Suprapubic skin (tissue), 4 donors: ENCODE data around the gene TEX13A. TPM values are rescaled to one million over a fixed set of nuclear protein-coding genes. Genes with fewer than 3 reads are reported as not detected.

Experiments
- DNase-seq, 2 donors: peaks; one replicate each; pipeline ENCODE4 v3.0.0-alpha.2; 2019; ENCODE audit warnings: low spot score in 2 of 2
- H3K27ac ChIP-seq: fragments of 200-600 bp; sonication (generic); one replicate; pipeline ENCODE4 v1.5.1; 2019
- H3K27me3 ChIP-seq: fragments of 200-600 bp; sonication (generic); one replicate; pipeline ENCODE4 v1.5.1; 2019
- H3K36me3 ChIP-seq: fragments of 200-600 bp; sonication (generic); one replicate; pipeline ENCODE4 v1.5.1; 2019
- H3K4me1 ChIP-seq: fragments of 200-600 bp; sonication (generic); one replicate; pipeline ENCODE4 v1.5.1; 2019
- H3K4me3 ChIP-seq: fragments of 200-600 bp; sonication (generic); one replicate; pipeline ENCODE4 v1.5.1; 2019; ENCODE audit warnings: mild to moderate bottlenecking
- H3K9me3 ChIP-seq: fragments of 200-600 bp; sonication (generic); one replicate; pipeline ENCODE4 v1.5.1; 2019
- CTCF ChIP-seq, 2 donors: fragments of 200-600 bp in 1 of 2; fragments of 450-650 bp in 1 of 2; sonication (generic) in 1 of 2; IDR thresholded peaks; one replicate each; pipeline ENCODE4 v1.5.1; 2016 to 2019; ENCODE audit warnings: antibody characterized with exemption in 2 of 2, mild to moderate bottlenecking in 1 of 2, moderate library complexity in 1 of 2
- EP300 ChIP-seq: sonication (generic); formaldehyde crosslinking; IDR thresholded peaks from one replicate; pipeline ENCODE4 v1.6.1; 2017; ENCODE audit warnings: antibody characterized with exemption
- POLR2A ChIP-seq, 2 donors: fragments of 450-650 bp; IDR thresholded peaks; one replicate each; pipeline ENCODE4 v1.6.1; 2017; ENCODE audit warnings: antibody characterized with exemption in 2 of 2, mild to moderate bottlenecking in 2 of 2, moderate library complexity in 2 of 2
- POLR2AphosphoS5 ChIP-seq, 3 donors: sonication (generic); formaldehyde crosslinking; IDR thresholded peaks; one replicate each; pipeline ENCODE4 v1.6.1; 2017; ENCODE audit warnings: antibody characterized with exemption in 3 of 3
- WGBS: methylation state at CpG from one replicate; pipeline ENCODE4 v1.1.5; 2018; 5-methylcytosine and 5-hydroxymethylcytosine counted together
- total RNA-seq, 4 donors: library from RNA; depleted of rRNA; stranded (reverse); fragments of >200 nt; gene quantifications; one replicate each; pipeline ENCODE4 v1.1.0, GENCODE V29; 2016

TEX13A gene
- not detected for total RNA-seq

- Histone ChIP-seq H3K36me3 (no peaks in the 10 kb centered on the region), H3K9me3 (no peaks in the 10 kb centered on the region), H3K27ac (no peak within 1 kb of the TSS), H3K4me3 (no peak within 1 kb of the TSS), H3K27me3 (no peaks in the 10 kb centered on the region), H3K4me1 (no peaks in the 10 kb centered on the region)
- DNase-seq, result no peak
- 73% methylated on average over 7 of the region's 7 CpGs for WGBS
- TF ChIP-seq POLR2A (IDR thresholded peaks at IDR 0.05) (no peak), POLR2AphosphoS5 (IDR thresholded peaks at IDR 0.05) (no peak), CTCF (IDR thresholded peaks at IDR 0.05) (no peak), EP300 (no peak)
Measured at GRCh38 chrX:105220636-105221035, at the start of gene TEX13A. Gene TEX13A (minus strand): TSS chrX:105220694. CDS start chrX:105220397, 297 bp downstream.

- Histone ChIP-seq H3K4me3 (no peak overlapping the region), H3K27ac (no peak overlapping the region), H3K27me3 (no peaks in the 10 kb centered on the region), H3K4me1 (no peaks in the 10 kb centered on the region), H3K9me3 (no peaks in the 10 kb centered on the region), H3K36me3 (no peaks in the 10 kb centered on the region)
- no peak for TF ChIP-seq CTCF (IDR thresholded peaks at IDR 0.05)
- no peak for TF ChIP-seq POLR2AphosphoS5 (IDR thresholded peaks at IDR 0.05)
- DNase-seq, result no peak
- 82% methylated on average over 2 of the region's 2 CpGs for WGBS
Measured at GRCh38 chrX:105269386-105269785, 48.9 kb upstream of the TEX13A start.

DNA sequence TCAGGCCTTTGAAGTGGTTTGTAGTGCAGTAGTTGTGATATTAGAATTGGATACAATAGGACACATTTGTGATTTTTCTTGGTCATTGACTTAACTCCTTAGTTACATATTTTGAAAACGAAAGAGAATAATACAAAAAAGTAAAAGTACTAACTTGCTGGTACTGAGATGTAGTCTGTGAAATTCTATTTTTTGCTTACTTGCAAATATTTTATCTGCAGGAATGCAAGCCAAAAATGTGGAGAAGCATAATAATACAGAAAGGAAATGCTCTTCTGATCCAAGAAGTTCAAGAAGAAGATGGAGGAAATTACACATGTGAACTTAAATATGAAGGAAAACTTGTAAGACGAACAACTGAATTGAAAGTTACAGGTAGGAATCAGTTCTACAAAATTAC is 46.7 kb upstream of the TEX13A start:
- Histone ChIP-seq H3K27me3 (no peaks in the 10 kb centered on the region), H3K36me3 (no peaks in the 10 kb centered on the region), H3K27ac (no peak overlapping the region), H3K4me1 (no peaks in the 10 kb centered on the region), H3K9me3 (no peaks in the 10 kb centered on the region), H3K4me3 (no peak overlapping the region)
- no peak for DNase-seq
- WGBS, result 67% methylated on average over 2 of the region's 2 CpGs
- no peak for TF ChIP-seq CTCF (IDR thresholded peaks at IDR 0.05)
- TF ChIP-seq POLR2AphosphoS5 (IDR thresholded peaks at IDR 0.05), result no peak
- TF ChIP-seq POLR2A (IDR thresholded peaks at IDR 0.05), result no peak

DNA sequence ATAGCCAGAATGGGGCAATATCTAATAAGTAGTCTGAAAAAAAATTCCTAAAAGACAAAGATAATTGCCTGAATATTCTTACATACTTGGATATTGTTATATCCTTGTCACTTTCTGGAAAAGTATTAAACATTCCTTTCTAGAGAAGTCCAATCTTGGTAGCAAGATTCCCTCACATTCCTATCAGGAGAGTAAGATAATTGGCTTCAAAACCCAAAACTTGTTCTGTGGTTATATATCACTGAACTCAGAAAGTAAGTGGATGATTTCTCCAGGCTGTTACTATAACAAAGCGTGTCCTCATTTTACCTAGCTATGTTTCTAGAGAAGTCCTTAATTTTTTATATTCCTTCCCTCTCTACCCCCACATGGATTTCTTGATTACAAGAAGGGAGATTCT is 46.0 kb upstream of the TEX13A start:
- no peak for TF ChIP-seq POLR2A (IDR thresholded peaks at IDR 0.05)
- no peak for TF ChIP-seq EP300
- no peak for TF ChIP-seq POLR2AphosphoS5 (IDR thresholded peaks at IDR 0.05)
- TF ChIP-seq CTCF (IDR thresholded peaks at IDR 0.05), result no peak
- DNase-seq, result no peak
- H3K36me3 ChIP-seq, result no peaks in the 10 kb centered on the region
- H3K4me1 ChIP-seq, result no peaks in the 10 kb centered on the region
- no peak overlapping the region for H3K27ac ChIP-seq
- no peaks in the 10 kb centered on the region for H3K9me3 ChIP-seq
- no peak overlapping the region for H3K4me3 ChIP-seq
- 61% methylated on average over 1 of the region's 1 CpG for WGBS
- H3K27me3 ChIP-seq, result no peaks in the 10 kb centered on the region

DNA sequence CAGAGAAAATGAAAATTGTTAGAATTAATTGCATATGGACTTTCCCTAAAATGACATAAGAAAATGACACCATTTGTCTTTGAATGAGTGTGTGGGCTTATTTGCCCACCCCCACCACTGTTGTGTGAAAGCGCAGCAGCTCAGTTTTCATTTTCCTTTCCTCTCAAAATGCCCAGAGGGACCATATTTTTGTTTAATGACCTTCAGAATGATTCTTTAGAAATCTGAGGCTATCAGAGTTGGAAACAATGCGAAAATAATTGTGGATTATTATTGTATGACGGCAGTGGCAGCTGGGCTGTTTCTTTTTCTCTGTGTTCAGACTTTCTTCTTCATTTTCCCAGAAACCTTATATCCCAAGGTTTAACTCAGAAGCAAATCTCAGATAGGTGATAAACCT is 44.6 kb upstream of the TEX13A start:
- Histone ChIP-seq H3K9me3 (no peaks in the 10 kb centered on the region), H3K4me3 (no peak overlapping the region), H3K27me3 (no peaks in the 10 kb centered on the region), H3K36me3 (no peaks in the 10 kb centered on the region), H3K27ac (no peak overlapping the region), H3K4me1 (no peaks in the 10 kb centered on the region)
- WGBS, result 66% methylated on average over 3 of the region's 3 CpGs
- no peak for TF ChIP-seq CTCF (IDR thresholded peaks at IDR 0.05)
- TF ChIP-seq POLR2AphosphoS5 (IDR thresholded peaks at IDR 0.05), result no peak
- no peak for TF ChIP-seq POLR2A (IDR thresholded peaks at IDR 0.05)
- no peak for TF ChIP-seq EP300
- DNase-seq, result no peak
